CD4-positive, alpha-beta T cell treated with Interleukin-6 at 100 ng/mL for 8 hours (primary cell): ENCODE measurements around the gene CAVIN3.

Experiments used
- DNase-seq: peaks from one replicate; pipeline ENCODE4 v3.0.0-alpha.2; 2020; ENCODE audit warnings: mixed read lengths, low spot score

The CAVIN3 gene

GRCh38 chr11:6269994-6270393 is 50.3 kb downstream of the CAVIN3 start:
- DNase-seq: no peak
